ENCODE measurements around the gene TTLL7.

DNA sequence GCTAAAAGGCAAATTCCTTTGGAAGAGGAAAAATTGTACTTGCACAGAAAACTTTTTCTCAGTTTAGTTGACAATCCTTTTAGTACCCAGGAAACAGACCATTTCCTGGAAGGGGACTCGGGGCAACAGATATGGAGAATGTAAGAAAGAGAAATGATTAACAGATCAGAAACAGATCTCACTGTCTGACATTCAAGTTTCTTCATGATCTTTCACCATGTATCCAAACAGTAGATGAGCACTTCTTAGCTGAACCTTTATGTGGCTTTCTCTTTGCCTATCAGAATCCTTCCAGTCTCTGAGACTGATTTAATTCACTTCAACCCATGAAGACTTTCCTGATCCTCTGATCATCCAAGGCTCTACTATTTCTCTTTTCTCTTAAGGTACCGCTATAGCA is 2.7 kb downstream of the TTLL7 start:
- no peak for TF ChIP-seq EZH2phosphoT487 (IDR thresholded peaks at IDR 0.05; ENCODE audit: low read depth)
- TF ChIP-seq, protein P1, sequence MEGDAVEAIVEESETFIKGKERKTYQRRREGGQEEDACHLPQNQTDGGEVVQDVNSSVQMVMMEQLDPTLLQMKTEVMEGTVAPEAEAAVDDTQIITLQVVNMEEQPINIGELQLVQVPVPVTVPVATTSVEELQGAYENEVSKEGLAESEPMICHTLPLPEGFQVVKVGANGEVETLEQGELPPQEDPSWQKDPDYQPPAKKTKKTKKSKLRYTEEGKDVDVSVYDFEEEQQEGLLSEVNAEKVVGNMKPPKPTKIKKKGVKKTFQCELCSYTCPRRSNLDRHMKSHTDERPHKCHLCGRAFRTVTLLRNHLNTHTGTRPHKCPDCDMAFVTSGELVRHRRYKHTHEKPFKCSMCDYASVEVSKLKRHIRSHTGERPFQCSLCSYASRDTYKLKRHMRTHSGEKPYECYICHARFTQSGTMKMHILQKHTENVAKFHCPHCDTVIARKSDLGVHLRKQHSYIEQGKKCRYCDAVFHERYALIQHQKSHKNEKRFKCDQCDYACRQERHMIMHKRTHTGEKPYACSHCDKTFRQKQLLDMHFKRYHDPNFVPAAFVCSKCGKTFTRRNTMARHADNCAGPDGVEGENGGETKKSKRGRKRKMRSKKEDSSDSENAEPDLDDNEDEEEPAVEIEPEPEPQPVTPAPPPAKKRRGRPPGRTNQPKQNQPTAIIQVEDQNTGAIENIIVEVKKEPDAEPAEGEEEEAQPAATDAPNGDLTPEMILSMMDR (IDR thresholded peaks at IDR 0.05; ENCODE audit: low read depth, low read length) = no peak
